CD1c-positive myeloid dendritic cell (primary cell): Measurements from ENCODE around the gene RAP2A.

Experiments used
- DNase-seq: peaks from one replicate; pipeline ENCODE4 v3.0.0-alpha.2; 2016; ENCODE audit errors: extremely low spot score

Gene RAP2A

DNA sequence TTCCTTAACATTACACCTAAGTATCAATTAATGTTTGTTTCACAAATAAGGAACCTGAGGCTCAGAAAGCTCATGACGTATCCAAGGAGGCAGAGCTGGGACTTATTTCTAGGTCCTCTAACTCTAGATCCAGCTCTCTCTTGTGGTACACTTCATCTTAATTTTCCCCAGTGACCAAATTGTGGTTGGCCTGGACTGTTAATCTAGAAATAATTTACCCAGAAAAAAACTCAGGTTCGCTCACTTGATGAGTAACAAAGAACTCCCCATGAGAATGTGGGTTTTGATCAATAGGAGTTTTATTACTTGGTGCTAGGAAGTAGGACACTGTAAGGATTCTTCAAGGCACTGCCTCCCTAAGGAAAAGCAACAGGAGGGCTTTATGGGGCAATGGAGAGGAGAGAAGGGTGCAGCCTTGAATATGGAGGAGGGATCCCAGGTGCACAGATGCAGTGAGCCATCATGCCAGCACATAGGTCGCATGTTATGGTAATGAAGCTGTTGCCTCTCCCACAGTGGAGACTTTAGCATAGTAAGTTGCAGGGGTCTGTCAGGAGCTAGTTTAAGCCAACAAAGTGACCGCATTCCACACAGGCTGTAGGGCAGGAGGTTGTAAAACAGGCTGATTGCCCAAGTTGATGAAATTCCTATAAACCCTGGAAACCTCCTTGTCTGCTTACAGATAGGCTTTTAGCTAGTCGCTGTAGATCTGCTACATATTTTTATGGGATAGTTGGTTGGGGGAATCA lies 14.7 kb downstream of the RAP2A start:
- no peak for DNase-seq

DNA sequence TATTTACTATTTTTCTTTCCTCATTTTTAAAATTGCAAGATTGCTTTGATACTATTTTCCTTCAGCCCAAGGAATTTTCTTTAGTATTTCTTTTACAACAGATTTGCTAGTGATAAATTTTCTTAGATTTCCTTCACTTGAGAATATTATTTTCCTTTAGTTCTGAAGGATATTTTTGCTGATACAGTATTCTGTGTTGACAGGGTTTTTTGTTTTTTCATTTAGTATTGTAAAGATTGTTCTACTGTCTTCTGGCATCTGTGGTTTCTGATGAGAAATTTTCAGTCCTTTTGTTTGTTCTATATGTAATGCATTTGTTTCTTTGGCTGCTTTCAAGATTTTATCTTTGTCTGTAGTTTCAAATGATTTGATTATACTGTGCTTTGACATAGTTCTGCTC lies 20.7 kb downstream of the RAP2A start:
- DNase-seq: no peak

DNA sequence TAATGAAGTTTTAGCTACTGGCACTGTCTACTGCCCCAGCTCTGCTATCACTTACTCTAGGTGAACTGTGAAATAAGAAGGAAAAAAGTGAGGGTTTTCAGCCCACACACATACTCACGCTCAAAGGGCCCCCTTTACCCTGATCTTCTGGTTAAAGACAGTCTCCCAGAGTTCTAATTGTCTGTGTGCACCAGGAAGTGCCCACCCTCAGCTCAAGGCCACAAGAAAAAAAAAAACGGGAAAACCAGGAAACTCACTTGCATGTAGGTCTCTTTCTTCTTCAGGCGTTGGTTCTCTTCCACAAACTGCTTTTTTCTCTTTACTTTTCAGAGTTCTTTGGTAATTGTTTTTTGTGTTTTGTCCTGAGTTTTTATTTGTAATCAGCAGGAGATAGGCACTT lies 22.1 kb downstream of the RAP2A start:
- no peak for DNase-seq

DNA sequence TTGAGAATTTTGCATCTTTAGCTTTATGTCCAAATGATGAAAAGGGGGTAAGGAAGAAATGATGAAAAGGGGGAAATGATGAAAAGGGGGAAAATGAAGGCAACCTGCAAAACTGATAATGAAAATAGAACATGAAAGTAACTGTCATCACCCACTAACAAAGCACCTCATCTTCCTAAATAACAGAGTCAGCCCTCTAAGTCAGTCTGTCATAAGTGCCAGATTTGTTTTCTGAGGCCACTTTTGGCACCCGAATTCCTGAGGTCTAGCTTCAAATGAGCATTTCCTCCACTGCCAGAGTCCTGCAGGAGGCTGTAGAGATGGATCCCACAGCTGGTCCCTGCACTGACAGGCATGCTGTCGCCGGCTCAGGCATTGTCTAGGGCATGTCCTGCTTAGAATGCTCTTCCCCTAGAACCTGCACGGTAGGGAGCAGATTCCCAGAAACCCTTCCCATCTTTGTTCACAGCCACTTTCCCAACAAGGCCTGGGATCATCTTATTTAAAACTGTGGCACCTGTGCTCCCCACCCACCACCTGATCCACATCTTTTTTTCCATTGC lies 25.3 kb downstream of the RAP2A start:
- DNase-seq: no peak

DNA sequence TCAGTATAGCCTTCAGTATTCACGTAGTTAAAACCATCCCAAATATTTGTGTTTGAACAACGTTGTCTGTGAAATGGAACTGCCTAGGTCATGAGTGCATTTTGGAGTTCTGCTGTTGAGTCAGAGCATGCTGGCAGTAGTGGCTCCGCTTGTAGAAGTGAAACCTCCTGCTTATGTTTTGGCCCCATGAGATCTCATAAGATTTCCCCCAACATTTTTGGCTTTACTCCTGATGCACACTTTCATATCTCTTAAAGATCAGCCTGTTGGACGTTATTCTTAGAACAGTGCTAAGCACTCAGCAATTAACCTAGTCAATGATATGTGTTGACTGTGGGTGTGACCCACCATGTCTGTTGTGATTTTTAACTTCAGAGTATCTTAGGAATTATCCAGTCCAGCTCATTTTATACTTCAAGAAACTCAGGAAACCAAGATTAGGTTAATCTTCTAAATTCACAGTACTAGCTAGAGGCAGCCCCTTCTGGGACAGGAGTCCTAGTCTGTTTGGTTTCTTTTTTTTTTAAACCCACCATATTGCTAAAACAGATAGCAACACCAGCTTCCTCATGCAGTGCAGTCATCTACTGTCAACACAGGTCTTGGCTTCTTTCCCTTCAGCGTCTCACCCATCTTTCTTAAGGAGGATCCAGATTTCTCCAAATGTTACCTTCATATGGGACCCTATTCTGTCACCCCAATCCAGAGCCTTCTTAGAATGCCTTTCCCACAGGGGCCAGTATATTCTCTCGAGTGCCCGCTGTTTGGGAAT lies 26.2 kb downstream of the RAP2A start:
- peak; percentile 44 for DNase-seq

DNA sequence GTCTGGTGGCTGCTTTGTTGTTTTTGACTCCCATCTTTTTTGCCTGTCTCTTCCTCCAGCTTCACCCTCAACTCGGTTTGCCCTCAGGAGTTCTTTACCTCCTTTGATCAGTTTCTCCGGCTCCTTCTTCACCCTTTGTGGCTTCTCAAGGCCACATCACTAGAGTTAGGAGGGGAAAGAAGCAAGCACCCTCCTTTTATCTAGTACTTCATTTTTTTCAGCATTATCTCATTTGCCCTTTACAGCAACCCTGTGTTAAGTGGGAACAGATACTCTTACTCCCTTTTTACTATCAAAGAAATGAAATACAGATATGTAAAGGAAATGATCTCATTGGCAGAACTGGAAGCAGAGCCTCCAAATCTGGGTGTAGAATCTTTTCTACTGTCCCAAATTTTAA lies 26.9 kb downstream of the RAP2A start:
- no peak for DNase-seq

DNA sequence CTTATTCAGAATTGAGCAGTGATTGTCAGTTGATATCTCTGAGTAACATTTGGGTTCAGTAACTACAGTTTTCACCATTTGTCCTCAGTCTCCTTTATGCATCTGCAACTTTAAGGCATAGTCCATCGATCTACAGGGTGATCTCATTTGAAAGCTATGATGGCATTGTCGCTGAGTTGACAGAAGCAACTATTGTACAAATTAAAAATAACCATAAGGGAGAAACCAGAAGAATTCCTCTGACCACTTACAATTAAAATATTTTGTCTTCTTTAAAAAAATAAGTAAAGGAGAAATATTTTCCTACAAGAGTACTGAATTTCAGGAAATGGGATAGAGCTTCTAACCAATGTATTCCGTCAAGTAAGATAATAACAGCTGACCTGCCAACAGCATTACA lies 30.6 kb downstream of the RAP2A start:
- no peak for DNase-seq

DNA sequence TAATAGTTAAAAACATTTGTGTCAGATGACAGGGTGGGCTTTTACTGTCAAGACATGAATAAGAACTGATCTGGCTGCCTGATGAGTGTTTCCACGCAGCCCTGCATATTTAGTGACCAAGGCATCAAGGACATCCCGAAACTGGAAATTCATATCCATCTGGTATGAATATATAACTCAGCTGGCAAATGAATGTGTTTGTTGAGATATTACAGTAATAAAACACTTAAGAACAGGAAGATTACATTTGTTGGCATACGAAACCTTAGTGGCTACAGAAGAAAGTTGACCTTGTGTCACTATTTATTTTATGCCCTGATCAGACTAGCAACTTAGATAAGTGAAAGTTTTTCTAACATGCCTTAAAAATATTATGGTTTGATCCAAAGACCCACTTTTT lies 32.8 kb downstream of the RAP2A start:
- DNase-seq: no peak

DNA sequence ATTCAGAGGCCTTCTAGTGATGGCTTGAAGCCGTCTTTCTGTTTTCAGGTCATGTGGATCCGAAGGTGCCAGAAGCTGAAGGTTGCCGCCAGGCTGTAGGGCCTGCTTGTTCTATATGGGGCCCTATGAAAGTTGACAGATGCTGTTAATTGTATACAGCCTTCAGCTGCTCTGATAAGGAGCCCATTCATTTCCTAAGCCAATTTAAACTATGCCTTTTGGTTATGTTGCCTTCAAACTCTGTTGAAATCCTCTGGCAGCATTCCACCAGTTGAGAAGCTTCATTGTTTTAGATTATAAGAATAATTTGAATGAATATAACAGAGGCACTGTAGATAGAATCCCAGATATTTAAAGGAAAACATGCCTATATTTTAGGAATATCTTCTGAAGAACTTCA lies 34.4 kb downstream of the RAP2A start:
- no peak for DNase-seq

DNA sequence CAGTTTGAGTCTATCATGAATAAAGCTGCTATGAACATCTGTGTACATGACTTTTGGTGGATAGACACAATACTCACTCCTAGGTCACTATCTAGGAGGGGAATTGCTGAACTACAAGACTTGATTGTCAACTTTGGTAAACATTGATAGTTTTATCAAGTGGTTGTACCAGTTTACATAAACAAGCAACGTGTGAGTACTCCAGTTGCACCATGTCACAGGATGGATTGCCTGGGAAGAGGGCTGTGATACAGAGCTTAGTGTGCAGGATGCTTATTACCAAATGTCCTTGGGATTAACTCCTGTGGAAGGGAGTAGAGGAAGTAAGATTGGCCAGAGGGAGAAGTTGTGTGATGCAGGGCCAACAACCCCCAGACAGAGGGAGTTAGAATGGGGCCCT lies 37.7 kb downstream of the RAP2A start:
- DNase-seq: no peak

DNA sequence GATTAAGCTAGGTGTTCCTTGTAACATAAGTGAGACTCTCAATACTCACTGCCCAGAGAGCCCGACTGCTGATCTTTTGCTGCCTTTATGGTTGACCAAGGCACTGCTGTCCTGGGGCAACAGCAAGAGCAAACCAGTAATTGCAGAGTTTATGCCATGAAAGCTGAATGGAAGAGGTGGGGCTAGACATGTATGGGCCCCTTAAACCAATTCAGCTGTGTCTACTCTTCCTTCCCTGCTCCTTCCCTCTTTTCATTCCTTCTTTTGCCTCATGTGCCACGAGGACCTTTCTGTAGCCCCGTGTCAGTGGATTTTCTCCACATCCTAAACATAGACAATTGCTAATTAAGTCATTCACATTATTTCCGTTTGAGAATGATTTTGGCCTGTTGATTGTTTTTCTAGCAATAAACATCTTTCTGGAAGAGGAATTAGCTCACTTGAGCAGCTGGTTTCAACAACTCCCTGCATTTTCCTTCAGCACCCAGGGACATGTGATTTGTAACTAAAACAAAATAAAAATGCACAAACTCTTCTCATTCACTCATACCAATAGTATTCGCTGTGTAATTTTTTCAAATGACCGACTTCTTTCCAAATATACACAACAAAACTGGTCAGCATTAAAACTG lies 40.5 kb downstream of the RAP2A start:
- no peak for DNase-seq

DNA sequence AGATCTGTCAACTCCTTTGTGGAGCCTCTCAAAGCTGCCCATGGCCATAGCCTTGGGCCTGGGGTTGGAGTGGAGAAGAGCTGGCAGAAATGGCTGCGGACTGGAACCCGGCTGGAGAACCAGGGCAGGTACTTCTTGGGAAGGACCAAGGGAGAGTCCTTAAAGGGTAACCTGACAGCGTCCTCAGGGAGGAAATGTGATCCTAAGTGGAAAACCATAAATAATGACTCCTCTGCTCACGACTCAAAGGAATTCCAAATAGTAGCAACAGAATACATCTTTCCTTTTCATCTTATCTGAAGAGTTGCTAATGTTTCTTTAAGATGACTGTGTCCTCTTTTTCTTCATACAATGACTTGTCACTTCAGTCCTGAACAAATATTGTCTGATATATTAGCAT lies 41.0 kb downstream of the RAP2A start:
- no peak for DNase-seq

DNA sequence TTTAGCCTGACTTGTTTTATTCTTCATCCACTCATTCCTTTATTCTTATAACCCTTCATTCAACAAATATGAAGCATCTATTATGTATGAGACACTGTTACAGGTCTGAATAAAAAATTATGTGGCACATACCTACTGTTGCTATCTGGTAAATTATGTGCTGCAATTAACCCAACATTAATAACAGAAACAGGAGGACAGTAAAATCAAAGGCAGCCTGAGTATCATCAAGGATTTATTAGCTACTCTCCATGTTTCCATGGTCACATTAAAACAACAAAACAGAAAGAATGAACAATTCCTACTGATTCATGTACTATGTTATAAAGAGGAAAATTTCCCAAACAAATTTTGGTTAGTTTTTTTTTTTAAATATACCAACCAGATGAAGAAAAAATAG lies 43.9 kb downstream of the RAP2A start:
- DNase-seq: no peak

DNA sequence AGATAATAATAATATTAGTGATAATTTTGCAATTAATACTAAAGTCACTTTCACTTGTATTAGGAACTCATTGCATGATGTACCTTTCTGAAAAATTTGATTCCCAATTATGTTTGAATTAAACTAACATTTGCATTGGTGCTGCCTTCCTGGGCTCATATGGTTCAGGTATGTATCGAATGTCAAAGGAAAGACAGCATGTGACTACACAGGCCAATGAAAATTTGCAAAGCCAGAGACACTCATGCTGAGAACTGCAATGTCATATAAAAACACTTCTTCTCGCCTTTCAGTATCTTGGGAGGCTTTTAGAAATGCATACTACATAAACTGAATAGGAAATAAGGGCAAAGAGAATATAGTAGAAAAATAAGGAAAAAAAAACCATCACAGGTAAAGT lies 44.3 kb downstream of the RAP2A start:
- DNase-seq: no peak

DNA sequence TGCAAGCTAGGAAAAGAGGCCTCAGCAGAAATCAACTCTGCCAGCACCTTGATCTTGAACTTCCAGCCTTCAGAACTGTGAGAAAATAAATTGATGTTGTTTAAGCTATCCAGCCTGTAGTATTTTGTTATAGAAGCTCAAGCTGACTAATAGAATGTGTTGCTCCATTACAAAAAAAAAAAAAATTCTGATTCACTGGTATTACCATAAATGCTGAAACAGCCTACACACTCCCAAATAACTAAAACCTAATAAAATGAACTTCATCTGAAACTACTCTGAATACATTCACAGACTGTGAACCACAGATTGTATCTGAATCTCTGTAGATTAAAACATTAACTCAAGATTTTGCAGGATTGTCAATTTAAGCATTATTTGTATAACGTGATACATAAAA lies 49.5 kb downstream of the RAP2A start:
- no peak for DNase-seq

DNA sequence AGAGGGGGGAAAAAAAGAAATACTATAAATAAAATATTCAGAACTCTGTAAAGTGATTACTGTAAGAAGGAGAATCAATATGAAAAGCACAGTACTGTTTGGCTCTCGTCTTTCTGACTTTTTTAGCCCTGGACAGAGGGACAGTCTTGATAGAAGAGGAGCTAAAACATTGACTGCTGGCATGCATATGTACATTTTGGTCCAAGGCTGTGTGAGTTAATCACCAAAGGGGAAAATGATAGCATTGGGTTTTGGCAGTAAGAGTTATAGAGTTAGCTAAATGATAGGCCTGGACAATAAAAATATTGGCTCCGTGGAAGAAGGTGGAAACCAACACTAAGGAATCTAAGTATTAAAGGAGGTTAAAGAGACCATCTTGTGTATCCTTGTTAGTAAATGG lies 50.3 kb downstream of the RAP2A start:
- DNase-seq: no peak

DNA sequence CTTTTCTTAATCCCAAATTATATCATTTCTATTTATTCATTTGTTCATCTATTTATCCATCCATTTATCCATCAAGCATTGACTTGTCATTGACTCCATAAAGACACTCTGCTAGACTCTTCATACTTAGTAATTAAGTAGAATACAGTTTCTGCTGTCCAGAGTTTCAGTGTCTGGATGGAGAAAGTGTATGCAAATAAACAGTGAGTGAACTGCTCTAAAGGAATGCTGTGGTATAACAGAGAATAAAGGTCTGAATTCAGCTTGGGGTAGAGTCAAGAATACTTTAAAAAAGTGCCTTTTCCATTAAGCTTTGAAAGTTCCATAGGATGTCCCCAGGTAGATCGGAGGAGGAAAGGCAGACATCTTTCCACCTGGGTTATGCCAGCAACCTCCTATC lies 51.4 kb downstream of the RAP2A start:
- DNase-seq: no peak

DNA sequence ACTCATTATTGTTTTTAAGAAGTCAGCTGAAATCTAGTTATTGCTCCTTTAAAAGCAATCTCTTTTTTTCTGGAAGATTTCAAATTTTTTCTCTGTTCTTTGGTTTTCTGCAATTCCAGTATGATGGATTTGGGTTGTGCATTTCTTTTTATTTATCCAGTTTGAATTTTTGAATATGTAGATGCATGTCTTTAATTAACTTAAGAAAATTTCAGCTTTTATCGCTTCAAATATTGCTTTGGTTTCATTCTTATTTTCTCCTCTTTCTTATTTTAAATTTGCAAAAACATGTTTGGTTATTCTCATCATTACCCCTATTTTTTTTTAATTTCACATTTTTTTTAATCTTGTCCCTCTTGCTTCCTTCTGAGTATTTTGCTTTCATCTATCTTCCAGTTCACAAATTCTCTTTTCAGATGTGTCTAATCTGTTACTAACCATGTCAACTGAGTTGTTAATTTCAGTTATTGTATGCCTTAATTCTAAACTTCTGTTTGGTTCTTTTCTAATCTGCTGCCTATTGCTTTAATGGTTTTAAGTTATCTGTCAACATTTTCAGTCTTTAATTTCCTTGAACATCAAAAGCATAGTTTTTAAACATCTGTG lies 56.8 kb downstream of the RAP2A start:
- DNase-seq: no peak

DNA sequence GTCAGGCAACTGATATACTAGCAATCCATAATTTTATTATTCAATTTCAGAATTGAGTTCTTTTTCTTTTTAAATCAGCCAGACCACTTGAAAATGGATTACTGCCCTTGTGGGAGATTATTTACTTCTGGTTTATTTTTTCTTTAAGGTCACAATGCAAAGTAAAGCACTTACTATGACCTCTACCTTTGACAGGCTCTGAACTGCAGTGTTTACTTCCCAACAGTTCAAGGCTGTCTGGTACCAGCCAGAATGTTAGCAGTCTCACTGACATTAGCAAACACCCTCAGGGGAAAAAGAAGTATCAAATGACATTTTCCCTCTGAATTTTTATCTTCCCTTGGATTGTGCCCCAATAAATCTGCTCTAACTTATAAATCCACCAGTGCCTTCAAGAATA lies 57.5 kb downstream of the RAP2A start:
- no peak for DNase-seq

DNA sequence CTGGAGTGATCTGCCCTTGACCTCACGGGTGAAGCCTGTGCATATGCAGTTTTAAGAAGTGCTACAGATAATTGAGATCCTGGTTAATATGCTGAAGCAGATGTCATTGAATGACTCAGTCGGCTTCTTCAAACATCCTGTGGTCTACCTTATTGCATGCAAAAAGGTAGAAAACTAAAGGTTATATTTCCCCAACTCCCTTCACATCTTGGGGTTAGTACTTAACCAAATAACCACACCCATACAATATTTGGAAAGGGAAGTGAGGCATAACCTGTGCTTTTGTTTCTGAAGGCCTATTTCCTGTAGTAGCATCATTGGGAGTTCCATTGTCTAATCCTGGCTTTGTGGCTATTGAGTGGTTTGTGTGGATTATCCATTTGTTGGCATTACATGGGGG lies 58.3 kb downstream of the RAP2A start:
- no peak for DNase-seq

DNA sequence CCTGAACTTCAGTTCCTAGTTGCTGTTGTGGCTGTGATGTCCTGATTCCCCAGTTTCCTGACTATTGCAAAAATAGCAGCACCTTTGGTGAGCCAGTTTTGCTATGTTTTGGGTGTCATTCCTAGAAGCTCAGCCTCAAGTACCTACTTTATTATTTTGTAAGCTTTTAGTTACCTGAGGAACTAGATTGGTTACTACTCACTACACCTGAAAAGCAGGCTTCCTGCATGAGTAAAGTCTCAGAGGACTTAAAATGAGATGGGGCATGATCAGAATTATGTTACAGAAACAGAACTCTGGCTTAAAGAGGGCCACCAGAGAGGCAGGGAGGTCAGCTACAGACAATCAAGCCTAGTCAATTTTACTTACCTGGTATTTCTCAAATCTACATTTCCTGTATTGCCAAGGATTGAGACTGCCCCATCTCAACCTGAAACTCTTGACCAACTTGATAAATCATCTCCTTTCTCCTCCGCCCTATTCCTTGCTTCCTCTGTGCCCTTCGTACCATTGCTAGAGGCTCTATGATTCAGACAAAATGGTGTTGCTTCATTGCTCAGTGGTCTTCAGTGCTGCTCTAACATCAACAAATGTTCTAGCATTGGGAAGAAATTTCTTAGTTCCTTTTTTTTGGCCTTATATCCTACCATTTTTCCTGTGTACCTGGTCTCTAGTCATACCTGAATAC lies 58.9 kb downstream of the RAP2A start:
- DNase-seq: no peak

DNA sequence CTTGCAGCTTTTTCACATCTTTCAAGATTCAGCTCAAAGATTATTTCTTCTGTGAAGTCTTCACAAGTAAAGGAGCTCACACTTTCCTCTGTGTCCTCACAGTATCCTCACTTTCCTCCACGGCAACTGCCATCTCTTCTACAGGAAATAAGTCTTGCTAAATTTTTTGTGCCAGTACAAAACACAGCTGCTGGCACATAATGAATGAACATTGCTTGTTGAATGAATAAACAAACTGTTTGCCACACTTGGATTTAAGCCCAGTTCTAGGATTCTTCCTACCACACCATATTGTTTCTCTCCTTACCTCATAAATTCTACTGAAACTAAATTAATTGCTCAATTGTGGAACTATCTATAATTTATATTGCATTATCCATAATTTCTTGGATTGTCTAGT lies 59.5 kb downstream of the RAP2A start:
- DNase-seq: no peak
